GM19372 (cell line): ENCODE data around the gene MAPT.
"Not testable (repeated sequence)": the region's sequence is repeated elsewhere in the genome, so short reads cannot be mapped to it uniquely, and the experiment has no call there.

Experiments
- ATAC-seq: cut with Tn5 transposase; IDR thresholded peaks from one replicate; pipeline ENCODE4 v1.9.1; 2021; ENCODE audit warnings: mild to moderate bottlenecking, low read depth, moderate library complexity; ENCODE audit not compliant: unreplicated experiment

The MAPT gene

GRCh38 chr17:45949755-45950320, 55.5 kb downstream of the MAPT start:
- ATAC-seq: no peak

- ATAC-seq: no peak
Observed at GRCh38 chr17:45950888-45951287, 56.5 kb downstream of the MAPT start.

GRCh38 chr17:45951403-45951802, 57.0 kb downstream of the MAPT start:
- no peak for ATAC-seq

GRCh38 chr17:45951941-45952340, 57.6 kb downstream of the MAPT start:
- ATAC-seq: no peak

DNA sequence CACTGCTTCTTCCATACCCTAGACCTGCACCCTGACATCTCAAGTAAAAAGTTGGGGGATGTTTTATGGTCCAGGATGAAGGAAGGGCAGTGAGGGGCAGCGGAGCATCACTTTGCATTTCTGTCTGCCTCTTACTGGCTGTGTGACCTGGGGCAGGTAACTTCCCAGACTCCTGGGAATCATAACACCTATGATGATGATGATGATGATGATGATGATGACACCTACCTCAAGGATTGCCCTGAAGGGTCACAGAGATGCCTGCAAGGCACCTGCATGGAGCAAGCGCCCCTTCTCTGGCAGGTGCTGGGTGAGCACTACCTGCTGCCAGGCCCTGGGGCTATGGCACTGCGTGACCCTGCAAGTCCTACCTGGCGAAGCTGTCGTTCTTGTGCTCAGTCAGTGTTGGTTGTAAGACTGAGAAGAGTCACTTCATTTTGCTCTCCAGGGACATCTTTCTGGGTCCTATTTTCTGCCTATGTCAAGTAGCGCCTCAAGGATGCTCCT, 58.5 kb downstream of the MAPT start:
- ATAC-seq: no peak

GRCh38 chr17:45953561-45953960, 59.2 kb downstream of the MAPT start:
- no peak for ATAC-seq

- ATAC-seq: no peak
Observed at GRCh38 chr17:45954914-45955313, 60.6 kb downstream of the MAPT start.

- no peak for ATAC-seq
Observed at GRCh38 chr17:45955326-45955725, 61.0 kb downstream of the MAPT start.

DNA sequence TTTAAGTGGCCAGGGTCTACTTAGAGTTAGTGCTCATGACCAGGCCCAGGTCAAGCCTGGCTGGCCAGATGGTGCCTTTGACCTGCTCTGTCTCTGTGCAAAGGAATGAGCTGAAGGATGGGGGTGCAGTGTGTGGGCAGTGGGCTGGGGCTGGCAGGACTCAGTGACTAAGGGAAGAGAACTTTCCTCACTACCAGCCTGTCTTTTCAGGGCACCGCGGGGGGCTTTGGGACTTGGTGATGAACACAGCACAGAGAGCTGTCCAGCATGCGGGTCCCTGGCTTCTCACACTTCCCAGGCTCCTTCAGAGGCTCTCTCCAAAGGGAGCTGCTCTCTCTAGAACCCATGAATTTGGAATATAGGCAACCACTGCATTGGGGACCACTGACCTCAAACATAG, 61.7 kb downstream of the MAPT start:
- ATAC-seq: no peak

- ATAC-seq: not testable (repeated sequence)
Observed at GRCh38 chr17:45956746-45957145, 62.4 kb downstream of the MAPT start.

GRCh38 chr17:45958307-45958706, 64.0 kb downstream of the MAPT start:
- no peak for ATAC-seq

GRCh38 chr17:45958994-45959665, 64.8 kb downstream of the MAPT start:
- no peak for ATAC-seq

DNA sequence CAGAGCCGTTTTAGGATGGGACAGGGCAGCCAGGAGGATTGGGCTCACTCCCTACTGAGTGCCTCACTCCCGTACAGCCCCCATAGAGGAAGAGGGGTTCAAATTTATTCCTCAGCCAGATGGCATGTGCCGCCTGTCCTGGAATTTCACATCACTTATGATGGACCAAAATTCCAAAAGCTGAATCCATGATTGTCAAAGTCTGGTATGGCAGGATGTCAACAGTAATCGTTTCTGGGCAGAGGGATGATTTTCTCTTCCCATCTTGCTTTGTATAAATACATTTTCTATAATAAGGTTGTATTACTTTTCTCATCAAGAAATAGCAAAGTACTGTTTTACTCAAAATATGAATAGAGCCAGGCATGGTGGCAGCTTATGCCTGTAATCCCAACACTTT, 66.0 kb downstream of the MAPT start:
- ATAC-seq: no peak

DNA sequence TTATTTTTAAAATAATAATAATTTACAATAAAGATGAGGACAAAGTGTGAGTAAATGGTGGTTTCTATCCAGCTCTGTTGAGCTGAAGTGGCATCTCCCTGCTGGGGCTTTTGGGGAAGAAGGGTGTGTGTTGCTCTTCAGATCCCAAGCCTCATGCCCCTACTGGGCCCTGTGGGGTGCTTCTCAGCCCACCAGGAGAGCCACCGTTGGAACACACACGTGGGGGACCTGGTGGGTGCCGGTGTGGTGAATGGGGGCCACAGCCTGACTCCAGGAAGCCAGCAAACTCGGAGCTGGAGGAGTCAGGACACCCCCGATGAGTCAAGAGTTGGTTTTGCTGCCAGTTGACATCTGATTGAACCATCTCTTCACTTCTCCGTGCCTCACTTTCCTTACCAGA, 66.9 kb downstream of the MAPT start:
- ATAC-seq: no peak

DNA sequence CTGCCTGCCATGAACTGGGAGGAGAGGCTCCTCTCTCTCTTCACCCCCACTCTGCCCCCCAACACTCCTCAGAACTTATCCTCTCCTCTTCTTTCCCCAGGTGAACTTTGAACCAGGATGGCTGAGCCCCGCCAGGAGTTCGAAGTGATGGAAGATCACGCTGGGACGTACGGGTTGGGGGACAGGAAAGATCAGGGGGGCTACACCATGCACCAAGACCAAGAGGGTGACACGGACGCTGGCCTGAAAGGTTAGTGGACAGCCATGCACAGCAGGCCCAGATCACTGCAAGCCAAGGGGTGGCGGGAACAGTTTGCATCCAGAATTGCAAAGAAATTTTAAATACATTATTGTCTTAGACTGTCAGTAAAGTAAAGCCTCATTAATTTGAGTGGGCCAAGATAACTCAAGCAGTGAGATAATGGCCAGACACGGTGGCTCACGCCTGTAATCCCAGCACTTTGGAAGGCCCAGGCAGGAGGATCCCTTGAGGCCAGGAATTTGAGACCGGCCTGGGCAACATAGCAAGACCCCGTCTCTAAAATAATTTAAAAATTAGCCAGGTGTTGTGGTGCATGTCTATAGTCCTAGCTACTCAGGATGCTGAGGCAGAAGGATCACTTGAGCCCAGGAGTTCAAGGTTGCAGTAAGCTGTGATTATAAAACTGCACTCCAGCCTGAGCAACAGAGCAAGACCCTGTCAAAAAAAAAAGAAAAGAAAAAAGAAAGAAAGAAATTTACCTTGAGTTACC, 68.0 kb downstream of the MAPT start:
- ATAC-seq: no peak

GRCh38 chr17:45963283-45963682, 68.9 kb downstream of the MAPT start:
- ATAC-seq: no peak

- no peak for ATAC-seq
Observed at GRCh38 chr17:45963889-45964288, 69.5 kb downstream of the MAPT start.

GRCh38 chr17:45964634-45965033, 70.3 kb downstream of the MAPT start:
- ATAC-seq: no peak

GRCh38 chr17:45965812-45966211, 71.5 kb downstream of the MAPT start:
- no peak for ATAC-seq

- no peak for ATAC-seq
Observed at GRCh38 chr17:45966606-45967280, 72.4 kb downstream of the MAPT start.

GRCh38 chr17:45967378-45967777, 73.0 kb downstream of the MAPT start:
- no peak for ATAC-seq
